ENCODE measurements around the gene ZFYVE9.

The ZFYVE9 gene

GRCh38 chr1:52288286-52288685 lies 146.4 kb downstream of the ZFYVE9 start:
- no peak overlapping the region for H3K4me3 ChIP-seq (ENCODE audit: low read depth, low read length)
- peak; percentile 38 for DNase-seq (ENCODE audit: low read depth)
- no peak for TF ChIP-seq MYC (IDR thresholded peaks at IDR 0.05; ENCODE audit: low read depth, low read length)
- TF ChIP-seq POLR2A (IDR thresholded peaks at IDR 0.05; ENCODE audit: extremely low read depth, insufficient read length): no peak
- TF ChIP-seq MAX (IDR thresholded peaks at IDR 0.05; ENCODE audit: low read depth, low read length): no peak
- TF ChIP-seq CTCF (IDR thresholded peaks at IDR 0.05; ENCODE audit: low read depth, low read length): no peak

- no peak overlapping the region for H3K4me3 ChIP-seq (ENCODE audit: low read depth, low read length)
- TF ChIP-seq POLR2A (IDR thresholded peaks at IDR 0.05; ENCODE audit: extremely low read depth, insufficient read length) (no peak), MAX (IDR thresholded peaks at IDR 0.05; ENCODE audit: low read depth, low read length) (no peak), MYC (IDR thresholded peaks at IDR 0.05; ENCODE audit: low read depth, low read length) (no peak), CTCF (IDR thresholded peaks at IDR 0.05; ENCODE audit: low read depth, low read length) (no peak)
- no peak for DNase-seq (ENCODE audit: low read depth)
Measured at GRCh38 chr1:52294580-52294979, 152.7 kb downstream of the ZFYVE9 start.

- no peak overlapping the region for H3K4me3 ChIP-seq (ENCODE audit: low read depth, low read length)
- peak; percentile 65 for DNase-seq (ENCODE audit: low read depth)
- TF ChIP-seq MYC (IDR thresholded peaks at IDR 0.05; ENCODE audit: low read depth, low read length) (no peak), MAX (IDR thresholded peaks at IDR 0.05; ENCODE audit: low read depth, low read length) (peak; percentile 50; the same call in 1 of the 2 replicates), CTCF (IDR thresholded peaks at IDR 0.05; ENCODE audit: low read depth, low read length) (peak; percentile 68), POLR2A (IDR thresholded peaks at IDR 0.05; ENCODE audit: extremely low read depth, insufficient read length) (no peak)
Measured at GRCh38 chr1:52296345-52296744, 154.5 kb downstream of the ZFYVE9 start.

GRCh38 chr1:52305417-52306226 lies 163.7 kb downstream of the ZFYVE9 start:
- no peak overlapping the region for H3K4me3 ChIP-seq (ENCODE audit: low read depth, low read length)
- no peak for DNase-seq (ENCODE audit: low read depth)
- TF ChIP-seq MAX (IDR thresholded peaks at IDR 0.05; ENCODE audit: low read depth, low read length) (no peak), POLR2A (IDR thresholded peaks at IDR 0.05; ENCODE audit: extremely low read depth, insufficient read length) (no peak), CTCF (IDR thresholded peaks at IDR 0.05; ENCODE audit: low read depth, low read length) (no peak), MYC (IDR thresholded peaks at IDR 0.05; ENCODE audit: low read depth, low read length) (no peak)

GRCh38 chr1:52306227-52307006 lies 164.5 kb downstream of the ZFYVE9 start:
- peak; percentile 2 for DNase-seq (ENCODE audit: low read depth)
- no peak overlapping the region for H3K4me3 ChIP-seq (ENCODE audit: low read depth, low read length)
- TF ChIP-seq CTCF (IDR thresholded peaks at IDR 0.05; ENCODE audit: low read depth, low read length): no peak
- TF ChIP-seq MYC (IDR thresholded peaks at IDR 0.05; ENCODE audit: low read depth, low read length): no peak
- no peak for TF ChIP-seq MAX (IDR thresholded peaks at IDR 0.05; ENCODE audit: low read depth, low read length)
- TF ChIP-seq POLR2A (IDR thresholded peaks at IDR 0.05; ENCODE audit: extremely low read depth, insufficient read length): no peak

Data from NB4 (cell line).